ENCODE results near the gene NRIP1. TPM values are rescaled to one million over a fixed set of nuclear protein-coding genes. Genes with fewer than 3 reads are reported as not detected.

The NRIP1 gene
- total RNA-seq, 2 experiments from 2014 or later: 4.4 to 5.4 TPM

DNA sequence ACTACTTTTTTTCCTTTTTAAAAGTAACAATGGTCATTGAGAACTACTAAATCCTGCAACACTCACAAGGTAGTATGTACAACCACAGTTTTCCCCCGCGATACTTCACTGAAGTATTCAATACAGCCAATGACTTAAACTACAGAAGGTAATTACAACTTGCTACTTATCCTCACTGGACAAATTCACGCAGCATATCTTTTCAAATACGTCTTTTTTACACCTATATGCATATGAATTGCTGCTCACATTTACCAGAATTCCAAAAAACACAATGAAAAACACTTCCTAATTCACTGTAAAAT, 12.4 kb downstream of the NRIP1 start:
- H3K27ac Mint-ChIP-seq: no peak overlapping the region
- ChIA-PET POLR2A (interaction anchor here (1.0 to 1.4 kb wide), 2 partner anchors 13 to 18 kb away, joined by 3 to 8 read pairs; partner anchors contain the start of gene NRIP1), CTCF (interaction anchor here (1.7 kb wide), 1 partner anchor 12 kb away, joined by 4 read pairs; the partner anchor contains the start of gene NRIP1)
- H3K4me3 Mint-ChIP-seq: peak overlapping the region; percentile 53
- intact Hi-C loops (cut with micrococcal nuclease): loop anchor here (1.0 to 5.0 kb wide), 2 partner anchors 10 to 150 kb away; no protein-coding TSS in a partner anchor
- H3K36me3 Mint-ChIP-seq: no peaks in the 10 kb centered on the region
- peaks cover 55% of the 10 kb centered on the region for H3K4me1 Mint-ChIP-seq (ENCODE audit: low read depth)
- H3K27me3 Mint-ChIP-seq: no peaks in the 10 kb centered on the region
- DNase-seq: no peak
- no peaks in the 10 kb centered on the region for H3K9me3 Mint-ChIP-seq

- no peaks in the 10 kb centered on the region for H3K9me3 Mint-ChIP-seq
- no peaks in the 10 kb centered on the region for H3K27me3 Mint-ChIP-seq
- ChIA-PET CTCF (interaction anchor here (0.5 to 1.7 kb wide), 3 partner anchors 13 to 431 kb away, joined by 3 to 4 read pairs (median 3); partner anchors contain the start of gene NRIP1), POLR2A (interaction anchor here (1.0 to 1.4 kb wide), 2 partner anchors 14 to 17 kb away, joined by 3 to 8 read pairs; partner anchors contain the start of gene NRIP1)
- H3K4me1 Mint-ChIP-seq (ENCODE audit: low read depth): peaks cover 49% of the 10 kb centered on the region
- H3K27ac Mint-ChIP-seq: peak overlapping the region; percentile 40
- H3K36me3 Mint-ChIP-seq: peaks cover 2% of the 10 kb centered on the region
- peak overlapping the region; percentile 53 for H3K4me3 Mint-ChIP-seq
- intact Hi-C loops (cut with micrococcal nuclease): loop anchor here (1.0 to 5.0 kb wide), 2 partner anchors 10 to 150 kb away; no protein-coding TSS in a partner anchor
- DNase-seq: no peak
Measured at GRCh38 chr21:15051644-15052458, 12.9 kb downstream of the NRIP1 start.

GRCh38 chr21:15050568-15051377, 14.0 kb downstream of the NRIP1 start:
- DNase-seq: no peak
- Mint-ChIP-seq H3K4me3 (no peak overlapping the region), H3K36me3 (peaks cover 3% of the 10 kb centered on the region), H3K9me3 (no peaks in the 10 kb centered on the region), H3K27me3 (no peaks in the 10 kb centered on the region), H3K27ac (no peak overlapping the region), H3K4me1 (ENCODE audit: low read depth) (peaks cover 43% of the 10 kb centered on the region)
- ChIA-PET CTCF (interaction anchor here (1.0 to 1.7 kb wide), 2 partner anchors 14 to 432 kb away, joined by 3 to 4 read pairs; partner anchors contain the start of gene NRIP1), POLR2A (no interaction called here)
- intact Hi-C loops (cut with micrococcal nuclease): loop anchor here (5.0 kb wide), 1 partner anchor 148 kb away; no protein-coding TSS in a partner anchor

DNA sequence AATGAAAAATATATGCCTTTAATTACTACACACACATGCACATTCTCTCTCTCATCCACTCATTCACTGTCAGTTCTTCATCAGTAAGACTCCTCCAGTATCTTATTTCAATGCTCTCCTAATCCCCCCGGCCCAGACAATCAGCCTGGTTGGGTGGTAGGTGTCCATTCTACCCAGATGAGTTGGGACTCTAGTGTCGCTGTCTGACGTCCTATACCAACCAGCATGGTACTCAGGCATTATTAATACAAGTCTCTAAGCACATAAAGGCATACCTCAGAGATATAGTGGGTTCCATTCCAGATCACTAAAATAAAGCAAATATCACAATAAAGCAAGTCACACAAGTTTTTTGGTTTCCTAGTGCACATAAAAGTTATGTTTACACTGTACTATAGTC, 19.8 kb downstream of the NRIP1 start:
- DNase-seq: no peak
- CTCF ChIA-PET: no interaction called here
- POLR2A ChIA-PET: no interaction called here
- intact Hi-C loops (cut with micrococcal nuclease): no loop called here
- no peaks in the 10 kb centered on the region for H3K9me3 Mint-ChIP-seq
- no peak overlapping the region for H3K4me3 Mint-ChIP-seq
- H3K27me3 Mint-ChIP-seq: no peaks in the 10 kb centered on the region
- H3K27ac Mint-ChIP-seq: no peak overlapping the region
- H3K4me1 Mint-ChIP-seq (ENCODE audit: low read depth): peaks cover 6% of the 10 kb centered on the region
- peaks cover 14% of the 10 kb centered on the region for H3K36me3 Mint-ChIP-seq

- intact Hi-C loops (cut with micrococcal nuclease): no loop called here
- Mint-ChIP-seq H3K9me3 (no peaks in the 10 kb centered on the region), H3K27ac (no peak overlapping the region), H3K4me3 (no peak overlapping the region), H3K36me3 (peaks cover 16% of the 10 kb centered on the region), H3K4me1 (ENCODE audit: low read depth) (no peaks in the 10 kb centered on the region), H3K27me3 (no peaks in the 10 kb centered on the region)
- ChIA-PET POLR2A (no interaction called here), CTCF (no interaction called here)
- no peak for DNase-seq
Measured at GRCh38 chr21:15042531-15042930, 22.3 kb downstream of the NRIP1 start.

GRCh38 chr21:15039607-15040299, 25.0 kb downstream of the NRIP1 start:
- no peak overlapping the region for H3K4me3 Mint-ChIP-seq
- H3K36me3 Mint-ChIP-seq: peaks cover 13% of the 10 kb centered on the region
- H3K27me3 Mint-ChIP-seq: no peaks in the 10 kb centered on the region
- no peaks in the 10 kb centered on the region for H3K9me3 Mint-ChIP-seq
- DNase-seq: no peak
- H3K4me1 Mint-ChIP-seq (ENCODE audit: low read depth): peaks cover 7% of the 10 kb centered on the region
- no peak overlapping the region for H3K27ac Mint-ChIP-seq
- ChIA-PET POLR2A (no interaction called here), CTCF (no interaction called here)
- intact Hi-C loops (cut with micrococcal nuclease): no loop called here

- Mint-ChIP-seq H3K27me3 (no peaks in the 10 kb centered on the region), H3K36me3 (peaks cover 12% of the 10 kb centered on the region), H3K4me1 (ENCODE audit: low read depth) (peaks cover 16% of the 10 kb centered on the region), H3K4me3 (no peak overlapping the region), H3K27ac (no peak overlapping the region), H3K9me3 (no peaks in the 10 kb centered on the region)
- no peak for DNase-seq
- intact Hi-C loops (cut with micrococcal nuclease): no loop called here
- ChIA-PET POLR2A (no interaction called here), CTCF (no interaction called here)
Measured at GRCh38 chr21:15037900-15038293, 26.9 kb downstream of the NRIP1 start.

- no peak for DNase-seq
- H3K9me3 Mint-ChIP-seq: no peaks in the 10 kb centered on the region
- POLR2A ChIA-PET: no interaction called here
- CTCF ChIA-PET: no interaction called here
- H3K4me1 Mint-ChIP-seq (ENCODE audit: low read depth): peaks cover 16% of the 10 kb centered on the region
- no peak overlapping the region for H3K27ac Mint-ChIP-seq
- peaks cover 6% of the 10 kb centered on the region for H3K36me3 Mint-ChIP-seq
- H3K27me3 Mint-ChIP-seq: no peaks in the 10 kb centered on the region
- no peak overlapping the region for H3K4me3 Mint-ChIP-seq
- intact Hi-C loops (cut with micrococcal nuclease): no loop called here
Measured at GRCh38 chr21:15037095-15037899, 27.5 kb downstream of the NRIP1 start.

DNA sequence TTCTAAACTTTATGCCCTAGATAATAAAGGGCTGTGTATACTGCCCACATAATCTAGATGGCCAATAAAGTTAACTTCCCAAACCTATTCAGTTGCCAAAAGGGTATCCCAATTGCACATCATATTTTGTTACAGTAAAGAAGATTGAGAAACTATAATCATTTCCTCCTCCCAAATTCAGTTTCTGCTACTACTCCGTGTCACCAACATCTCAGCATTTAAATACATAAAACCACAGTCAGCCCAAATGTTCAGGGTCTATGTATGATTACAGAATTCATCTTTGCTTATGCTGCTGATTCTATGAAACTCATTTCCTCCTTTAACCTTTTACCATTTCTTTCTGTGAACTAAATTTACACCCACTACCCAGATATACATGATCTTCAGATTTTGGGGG, 28.6 kb downstream of the NRIP1 start:
- Mint-ChIP-seq H3K27ac (no peak overlapping the region), H3K9me3 (no peaks in the 10 kb centered on the region), H3K36me3 (peaks cover 5% of the 10 kb centered on the region), H3K4me3 (no peak overlapping the region), H3K4me1 (ENCODE audit: low read depth) (peaks cover 18% of the 10 kb centered on the region), H3K27me3 (no peaks in the 10 kb centered on the region)
- no peak for DNase-seq
- CTCF ChIA-PET: no interaction called here
- intact Hi-C loops (cut with micrococcal nuclease): no loop called here
- POLR2A ChIA-PET: no interaction called here

GRCh38 chr21:15034126-15034853, 30.5 kb downstream of the NRIP1 start:
- ChIA-PET POLR2A (interaction anchor here (0.9 kb wide), 1 partner anchor 18 kb away, joined by 3 read pairs; no protein-coding TSS in a partner anchor), CTCF (no interaction called here)
- H3K27ac Mint-ChIP-seq: no peak overlapping the region
- H3K36me3 Mint-ChIP-seq: peaks cover 2% of the 10 kb centered on the region
- H3K9me3 Mint-ChIP-seq: no peaks in the 10 kb centered on the region
- H3K27me3 Mint-ChIP-seq: no peaks in the 10 kb centered on the region
- intact Hi-C loops (cut with micrococcal nuclease): no loop called here
- H3K4me1 Mint-ChIP-seq (ENCODE audit: low read depth): peaks cover 21% of the 10 kb centered on the region
- no peak for DNase-seq
- no peak overlapping the region for H3K4me3 Mint-ChIP-seq

DNA sequence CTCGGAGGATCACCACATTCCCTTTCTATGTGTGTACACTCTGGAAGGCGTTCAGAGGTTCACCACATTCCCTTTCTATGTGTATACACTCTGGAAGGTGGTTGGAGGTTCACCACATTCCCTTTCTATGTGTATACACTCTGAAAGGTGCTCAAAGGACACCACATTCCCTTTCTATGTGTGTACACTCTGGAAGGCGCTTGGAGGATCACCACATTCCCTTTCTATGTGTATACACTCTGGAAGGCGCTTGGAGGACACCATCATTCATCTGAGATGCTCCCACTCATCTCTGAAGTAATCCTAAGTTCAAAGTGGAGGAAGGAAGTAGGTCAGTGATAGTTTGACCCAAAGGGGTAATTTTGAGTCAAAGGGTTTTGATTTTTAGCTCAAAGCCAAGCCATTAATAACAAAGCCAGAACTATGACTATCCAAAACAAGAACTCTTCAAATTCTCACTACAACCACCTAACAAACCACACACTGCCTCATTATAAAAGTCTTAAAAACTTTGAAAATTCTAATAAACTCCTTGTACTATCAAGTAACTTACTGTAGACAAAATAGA, 32.9 kb downstream of the NRIP1 start:
- Mint-ChIP-seq H3K4me3 (no peak overlapping the region), H3K9me3 (no peaks in the 10 kb centered on the region), H3K4me1 (ENCODE audit: low read depth) (peaks cover 26% of the 10 kb centered on the region), H3K27ac (no peak overlapping the region), H3K27me3 (no peaks in the 10 kb centered on the region), H3K36me3 (peaks cover 2% of the 10 kb centered on the region)
- DNase-seq: no peak
- ChIA-PET CTCF (no interaction called here), POLR2A (no interaction called here)
- intact Hi-C loops (cut with micrococcal nuclease): no loop called here
